HepG2 (cell line): ENCODE results near the gene MTSS2. TPM values are rescaled to one million over a fixed set of nuclear protein-coding genes. Genes with fewer than 3 reads are reported as not detected.
A peak's percentile ranks its signal among the peaks of the same experiment; 100 is the strongest.

ENCODE experiments used
- ATM ChIP-seq: fragments of 450-650 bp; IDR thresholded peaks from 2 replicates; pipeline ENCODE4 v1.7.1; 2017; ENCODE audit warnings: mild to moderate bottlenecking, borderline replicate concordance
- ETS1 ChIP-seq: sonication (generic); formaldehyde crosslinking; IDR thresholded peaks from 2 replicates; pipeline ENCODE4 v1.4.0; 2020; ENCODE audit warnings: missing genetic modification reagents
- FOSL1 ChIP-seq: sonication (generic); formaldehyde crosslinking; IDR thresholded peaks from 2 replicates; pipeline ENCODE4 v1.9.0; 2021; ENCODE audit warnings: missing genetic modification reagents, borderline replicate concordance
- GABPB1 ChIP-seq: IDR thresholded peaks from 2 replicates; pipeline ENCODE4 v1.6.1; 2016; ENCODE audit warnings: mild to moderate bottlenecking, missing genetic modification reagents, moderate library complexity, missing compliant biosample characterization
- JARID2 ChIP-seq: sonication (generic); formaldehyde crosslinking; IDR thresholded peaks from 2 replicates; pipeline ENCODE4 v1.8.1; 2023; ENCODE audit warnings: missing genetic modification reagents, inconsistent platforms; ENCODE audit not compliant: insufficient replicate concordance
- MLX ChIP-seq: IDR thresholded peaks from 2 replicates; pipeline ENCODE4 v1.6.1; 2016
- RAD51 ChIP-seq: fragments of 450-650 bp; IDR thresholded peaks from 2 replicates; pipeline ENCODE4 v1.6.1; 2016; ENCODE audit warnings: borderline replicate concordance
- ZFP36L1 ChIP-seq: sonication (generic); formaldehyde crosslinking; IDR thresholded peaks from 2 replicates; pipeline ENCODE4 v1.8.0; 2022; ENCODE audit warnings: mild to moderate bottlenecking, missing genetic modification reagents, moderate library complexity
- ZFP90 ChIP-seq: sonication (generic); formaldehyde crosslinking; IDR thresholded peaks from 2 replicates; pipeline ENCODE4 v1.8.0; 2022; ENCODE audit warnings: missing genetic modification reagents, mild to moderate bottlenecking, inconsistent platforms, borderline replicate concordance
- ZFP91 ChIP-seq: sonication (generic); formaldehyde crosslinking; IDR thresholded peaks from 2 replicates; pipeline ENCODE4 v1.9.0; 2022; ENCODE audit warnings: missing genetic modification reagents, mild to moderate bottlenecking, borderline replicate concordance
- ZNF136 ChIP-seq: sonication (generic); formaldehyde crosslinking; IDR thresholded peaks from 2 replicates; pipeline ENCODE4 v1.8.1; 2022; ENCODE audit warnings: low read depth, mild to moderate bottlenecking, moderate library complexity, missing genetic modification reagents
- ZNF281 ChIP-seq: sonication (generic); formaldehyde crosslinking; IDR thresholded peaks from 2 replicates; pipeline ENCODE4 v1.4.0; 2020; ENCODE audit warnings: missing genetic modification reagents, borderline replicate concordance
- ZNF367 ChIP-seq: sonication (generic); formaldehyde crosslinking; IDR thresholded peaks from 2 replicates; pipeline ENCODE4 v1.4.0; 2020; ENCODE audit warnings: missing genetic modification reagents, borderline replicate concordance
- ZNF383 ChIP-seq: sonication (generic); formaldehyde crosslinking; IDR thresholded peaks from 2 replicates; pipeline ENCODE4 v1.4.0; 2020; ENCODE audit warnings: missing genetic modification reagents, mild to moderate bottlenecking, borderline replicate concordance
- ZNF761 ChIP-seq: sonication (generic); formaldehyde crosslinking; conservative IDR thresholded peaks from 2 replicates; pipeline ENCODE4 v1.4.0; 2020; ENCODE audit warnings: mild to moderate bottlenecking, missing genetic modification reagents
- polyA plus RNA-seq, 8 experiments: library from polyadenylated mRNA; depleted of rRNA in 3 of 8; stranded (reverse) in 7 of 8; unstranded in 1 of 8; fragments of >200 nt; fragmentation: Illumina TruSeq in 4 of 8; extraction: Trizol in 4 of 8; gene quantifications; 2 replicates each; pipeline versions ENCODE4 v1.2.1 to v1.2.3, GENCODE V29; 2011 to 2016; ENCODE audit warnings: low read depth in 4 of 8, missing spikeins in 1 of 8, mixed read lengths in 1 of 8; ENCODE audit not compliant: insufficient read depth in 1 of 8
- total RNA-seq, 5 experiments: library from RNA; depleted of rRNA; stranded (reverse); fragments of >200 nt; fragmentation: Illumina TruSeq; extraction: Trizol; gene quantifications; 2 replicates each; pipeline ENCODE4 v1.2.3, GENCODE V29; 2016; ENCODE audit warnings: low read depth in 1 of 5
- TF ChIP-seq, protein P1 (sequence below): sonication (generic); formaldehyde crosslinking; IDR thresholded peaks from 2 replicates; pipeline ENCODE4 v1.5.0; 2020; ENCODE audit warnings: missing genetic modification reagents, mild to moderate bottlenecking, borderline replicate concordance

MTSS2 gene
- total and polyA plus RNA-seq, 2 of the 13 experiments (the other 11 are each of a cell fraction or from before 2014, with no cell fraction given) = 132 to 242 TPM

DNA sequence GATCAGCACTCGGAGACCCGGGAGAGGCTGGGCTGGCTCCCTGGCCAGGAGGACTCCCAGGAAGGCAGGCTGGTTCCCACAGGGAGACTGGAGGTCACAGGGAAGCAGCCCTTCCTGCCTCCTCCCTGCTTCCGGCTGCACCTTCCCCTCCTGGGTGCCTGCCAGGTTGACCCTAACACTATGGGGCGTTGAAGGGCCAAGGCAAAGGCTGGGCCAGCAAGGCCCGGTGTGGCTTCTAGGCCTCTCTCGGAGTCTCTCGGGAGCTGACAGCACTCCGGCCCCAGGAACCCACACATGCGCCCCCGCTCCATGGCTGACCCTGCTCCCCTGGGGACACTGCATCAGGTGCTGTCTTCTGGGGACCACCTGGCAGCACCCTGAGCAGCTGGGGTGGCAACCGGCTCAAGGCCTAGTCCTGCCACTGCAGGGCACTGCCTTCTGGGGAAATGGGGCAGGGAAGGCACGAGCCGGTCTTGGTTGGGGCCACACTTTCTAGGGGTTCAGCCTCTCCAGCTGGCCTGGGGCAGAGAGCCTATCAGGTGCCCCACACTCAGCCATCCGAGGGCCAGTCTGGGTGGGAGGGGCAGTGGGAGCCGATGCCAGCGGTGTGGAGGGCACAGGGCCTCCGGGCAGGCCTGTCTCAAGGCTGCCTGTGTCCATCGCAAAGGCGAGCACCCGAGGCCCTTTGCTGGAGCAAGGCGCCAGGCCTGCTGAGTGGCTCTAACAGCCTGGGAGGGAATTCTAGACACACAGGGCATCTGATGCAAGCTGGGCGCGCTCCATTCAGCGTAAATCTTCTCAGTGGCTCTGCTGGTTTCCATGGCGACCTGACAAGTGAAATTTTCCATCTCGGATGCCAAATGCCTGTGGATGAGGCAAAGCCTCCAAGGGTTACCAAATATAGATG, 5.6 kb upstream of the MTSS2 start (continued):
- no peak for TF ChIP-seq ETS1
- no peak for TF ChIP-seq MLX (CRISPR knock-in tag)
- TF ChIP-seq ZNF383 (CRISPR knock-in tag) = no peak
- no peak for TF ChIP-seq ATM
- TF ChIP-seq ZFP91 (CRISPR knock-in tag) = no peak; the same call in 1 of the 2 replicates
- TF ChIP-seq ZNF136 (CRISPR knock-in tag) = no peak
- TF ChIP-seq GABPB1 = peak; percentile 62
- TF ChIP-seq, protein P1, sequence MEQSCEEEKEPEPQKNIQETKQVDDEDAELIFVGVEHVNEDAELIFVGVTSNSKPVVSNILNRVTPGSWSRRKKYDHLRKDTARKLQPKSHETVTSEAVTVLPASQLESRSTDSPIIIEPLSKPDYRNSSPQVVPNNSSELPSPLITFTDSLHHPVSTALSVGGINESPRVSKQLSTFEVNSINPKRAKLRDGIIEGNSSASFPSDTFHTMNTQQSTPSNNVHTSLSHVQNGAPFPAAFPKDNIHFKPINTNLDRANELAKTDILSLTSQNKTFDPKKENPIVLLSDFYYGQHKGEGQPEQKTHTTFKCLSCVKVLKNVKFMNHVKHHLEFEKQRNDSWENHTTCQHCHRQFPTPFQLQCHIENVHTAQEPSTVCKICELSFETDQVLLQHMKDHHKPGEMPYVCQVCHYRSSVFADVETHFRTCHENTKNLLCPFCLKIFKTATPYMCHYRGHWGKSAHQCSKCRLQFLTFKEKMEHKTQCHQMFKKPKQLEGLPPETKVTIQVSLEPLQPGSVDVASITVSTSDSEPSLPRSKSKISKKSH = no peak
- TF ChIP-seq RAD51 = no peak
- TF ChIP-seq FOSL1 = no peak
- TF ChIP-seq JARID2 (CRISPR knock-in tag) = no peak
- no peak for TF ChIP-seq ZFP36L1 (CRISPR knock-in tag)
- TF ChIP-seq ZFP90 (CRISPR knock-in tag) = no peak
- TF ChIP-seq ZNF367 (CRISPR knock-in tag) = no peak
- no peak for TF ChIP-seq ZNF761 (CRISPR knock-in tag)
- TF ChIP-seq ZNF281 (CRISPR knock-in tag) = no peak
